Measurements from ENCODE around the gene EPS8L2.

The EPS8L2 gene

DNA sequence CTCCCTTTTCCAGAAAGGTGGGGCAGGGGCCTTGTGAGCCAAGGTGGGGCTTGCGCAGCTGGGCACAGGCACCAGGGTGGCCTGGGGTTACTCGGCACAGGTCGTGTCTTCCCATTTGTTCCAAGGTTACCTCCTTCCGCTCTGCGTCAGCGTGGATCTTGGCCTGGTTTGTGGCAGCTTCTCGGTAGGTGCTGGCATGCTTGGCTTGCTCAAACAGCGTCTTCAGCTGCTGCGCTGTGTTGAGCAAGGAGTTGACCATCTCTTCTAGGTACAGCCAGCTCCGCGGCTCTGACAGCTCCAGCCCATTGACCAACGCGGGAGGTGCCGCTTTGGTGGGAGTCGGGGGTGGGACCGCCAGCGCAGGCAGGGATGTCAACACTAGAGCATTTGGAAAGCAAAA lies 31.6 kb upstream of the EPS8L2 start:
- no peaks in the 10 kb centered on the region for H3K27me3 ChIP-seq (ENCODE audit: insufficient read depth, poor library complexity, severe bottlenecking)
- H3K27ac ChIP-seq (replicated peaks): no peak overlapping the region
- TF ChIP-seq, protein P1, sequence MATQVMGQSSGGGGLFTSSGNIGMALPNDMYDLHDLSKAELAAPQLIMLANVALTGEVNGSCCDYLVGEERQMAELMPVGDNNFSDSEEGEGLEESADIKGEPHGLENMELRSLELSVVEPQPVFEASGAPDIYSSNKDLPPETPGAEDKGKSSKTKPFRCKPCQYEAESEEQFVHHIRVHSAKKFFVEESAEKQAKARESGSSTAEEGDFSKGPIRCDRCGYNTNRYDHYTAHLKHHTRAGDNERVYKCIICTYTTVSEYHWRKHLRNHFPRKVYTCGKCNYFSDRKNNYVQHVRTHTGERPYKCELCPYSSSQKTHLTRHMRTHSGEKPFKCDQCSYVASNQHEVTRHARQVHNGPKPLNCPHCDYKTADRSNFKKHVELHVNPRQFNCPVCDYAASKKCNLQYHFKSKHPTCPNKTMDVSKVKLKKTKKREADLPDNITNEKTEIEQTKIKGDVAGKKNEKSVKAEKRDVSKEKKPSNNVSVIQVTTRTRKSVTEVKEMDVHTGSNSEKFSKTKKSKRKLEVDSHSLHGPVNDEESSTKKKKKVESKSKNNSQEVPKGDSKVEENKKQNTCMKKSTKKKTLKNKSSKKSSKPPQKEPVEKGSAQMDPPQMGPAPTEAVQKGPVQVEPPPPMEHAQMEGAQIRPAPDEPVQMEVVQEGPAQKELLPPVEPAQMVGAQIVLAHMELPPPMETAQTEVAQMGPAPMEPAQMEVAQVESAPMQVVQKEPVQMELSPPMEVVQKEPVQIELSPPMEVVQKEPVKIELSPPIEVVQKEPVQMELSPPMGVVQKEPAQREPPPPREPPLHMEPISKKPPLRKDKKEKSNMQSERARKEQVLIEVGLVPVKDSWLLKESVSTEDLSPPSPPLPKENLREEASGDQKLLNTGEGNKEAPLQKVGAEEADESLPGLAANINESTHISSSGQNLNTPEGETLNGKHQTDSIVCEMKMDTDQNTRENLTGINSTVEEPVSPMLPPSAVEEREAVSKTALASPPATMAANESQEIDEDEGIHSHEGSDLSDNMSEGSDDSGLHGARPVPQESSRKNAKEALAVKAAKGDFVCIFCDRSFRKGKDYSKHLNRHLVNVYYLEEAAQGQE (IDR thresholded peaks at IDR 0.05; ENCODE audit: insufficient replicate concordance, low read depth): no peak
- TF ChIP-seq GABPA (IDR thresholded peaks at IDR 0.05; ENCODE audit: low read depth): no peak
- no peak for TF ChIP-seq SPI1 (IDR thresholded peaks at IDR 0.05; ENCODE audit: borderline replicate concordance, low read depth)
- TF ChIP-seq POLR2AphosphoS5 (IDR thresholded peaks at IDR 0.05; ENCODE audit: low read depth): no peak
- TF ChIP-seq, protein P2, sequence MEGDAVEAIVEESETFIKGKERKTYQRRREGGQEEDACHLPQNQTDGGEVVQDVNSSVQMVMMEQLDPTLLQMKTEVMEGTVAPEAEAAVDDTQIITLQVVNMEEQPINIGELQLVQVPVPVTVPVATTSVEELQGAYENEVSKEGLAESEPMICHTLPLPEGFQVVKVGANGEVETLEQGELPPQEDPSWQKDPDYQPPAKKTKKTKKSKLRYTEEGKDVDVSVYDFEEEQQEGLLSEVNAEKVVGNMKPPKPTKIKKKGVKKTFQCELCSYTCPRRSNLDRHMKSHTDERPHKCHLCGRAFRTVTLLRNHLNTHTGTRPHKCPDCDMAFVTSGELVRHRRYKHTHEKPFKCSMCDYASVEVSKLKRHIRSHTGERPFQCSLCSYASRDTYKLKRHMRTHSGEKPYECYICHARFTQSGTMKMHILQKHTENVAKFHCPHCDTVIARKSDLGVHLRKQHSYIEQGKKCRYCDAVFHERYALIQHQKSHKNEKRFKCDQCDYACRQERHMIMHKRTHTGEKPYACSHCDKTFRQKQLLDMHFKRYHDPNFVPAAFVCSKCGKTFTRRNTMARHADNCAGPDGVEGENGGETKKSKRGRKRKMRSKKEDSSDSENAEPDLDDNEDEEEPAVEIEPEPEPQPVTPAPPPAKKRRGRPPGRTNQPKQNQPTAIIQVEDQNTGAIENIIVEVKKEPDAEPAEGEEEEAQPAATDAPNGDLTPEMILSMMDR (IDR thresholded peaks at IDR 0.05; ENCODE audit: insufficient read depth, low read length): no peak
- DNase-seq (ENCODE audit: low read depth in 1 of 2, low spot score in 1 of 2): no peak
- H3K4me3 ChIP-seq (replicated peaks; ENCODE audit: insufficient read depth, low read length): no peak overlapping the region

DNA sequence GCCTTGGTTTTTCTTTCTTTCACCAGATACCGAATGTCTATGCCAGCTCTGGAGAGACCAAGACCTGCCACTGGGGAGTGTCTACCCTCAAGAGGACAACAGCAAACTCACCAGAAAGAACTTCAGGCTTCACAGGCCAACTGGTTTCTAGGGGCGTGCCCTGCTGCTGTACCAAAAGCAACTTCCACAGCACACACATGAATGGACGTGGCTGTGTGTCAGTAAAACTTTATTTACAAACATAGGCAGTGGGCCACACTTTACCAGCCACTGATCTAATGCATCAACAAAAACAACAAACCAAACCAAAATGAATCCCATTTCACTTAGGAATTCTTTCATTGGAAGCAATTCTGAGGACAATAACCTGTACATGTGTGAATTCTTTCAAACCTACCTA lies 27.7 kb upstream of the EPS8L2 start:
- TF ChIP-seq, protein P2 (IDR thresholded peaks at IDR 0.05; ENCODE audit: insufficient read depth, low read length): no peak
- TF ChIP-seq GABPA (IDR thresholded peaks at IDR 0.05; ENCODE audit: low read depth): no peak
- TF ChIP-seq, protein P1 (IDR thresholded peaks at IDR 0.05; ENCODE audit: insufficient replicate concordance, low read depth): no peak

DNA sequence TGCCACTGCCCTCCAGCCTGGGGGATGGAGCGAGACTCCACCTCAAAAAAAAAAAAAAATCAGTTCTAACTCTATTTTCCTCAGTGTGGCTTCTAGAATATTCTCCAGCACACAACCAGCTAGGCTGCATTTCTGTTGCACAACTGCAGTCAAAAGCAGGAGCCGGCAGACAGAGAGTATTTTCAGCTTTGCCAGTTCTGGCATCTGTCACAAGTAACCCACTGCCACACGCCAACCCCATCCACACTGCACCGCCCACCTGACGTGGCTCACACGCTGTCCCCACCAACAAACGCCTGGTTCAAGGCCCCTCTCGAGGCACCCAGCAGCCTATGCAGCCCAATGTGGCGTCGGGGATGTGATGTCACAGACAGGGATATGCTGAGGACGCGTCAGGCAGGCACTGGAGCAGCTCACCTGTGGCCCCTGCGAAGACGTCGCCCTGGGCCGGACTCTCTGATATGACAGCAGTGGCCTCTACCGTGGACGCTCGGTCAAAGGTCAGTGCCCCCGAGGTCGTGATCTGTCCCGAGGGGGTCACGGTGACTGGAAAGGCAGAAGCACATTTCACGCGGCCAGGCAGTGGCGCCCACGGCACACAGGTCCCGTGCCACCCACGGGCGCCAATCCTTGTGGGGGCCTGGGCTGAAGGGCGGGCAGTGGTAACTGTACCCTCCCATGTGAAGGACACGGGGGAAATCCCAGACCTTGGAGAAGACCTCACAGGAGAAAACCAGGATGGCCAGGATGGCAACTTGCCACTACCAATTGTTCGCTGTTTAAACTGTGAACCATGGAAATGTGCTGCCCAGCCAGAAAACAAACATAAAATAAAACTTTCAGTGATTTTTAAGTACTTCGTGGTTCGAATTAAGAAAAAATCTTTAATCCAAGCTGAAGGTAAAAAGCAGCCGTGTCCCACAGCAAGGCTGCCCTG lies 26.5 kb upstream of the EPS8L2 start:
- H3K4me3 ChIP-seq (replicated peaks; ENCODE audit: insufficient read depth, low read length): no peak overlapping the region
- H3K27ac ChIP-seq (replicated peaks): no peak overlapping the region
- H3K27me3 ChIP-seq (ENCODE audit: insufficient read depth, poor library complexity, severe bottlenecking): no peaks in the 10 kb centered on the region
- DNase-seq (ENCODE audit: low read depth in 1 of 2, low spot score in 1 of 2): no peak
- TF ChIP-seq, protein P1 (IDR thresholded peaks at IDR 0.05; ENCODE audit: insufficient replicate concordance, low read depth): no peak
- TF ChIP-seq POLR2AphosphoS5 (IDR thresholded peaks at IDR 0.05; ENCODE audit: low read depth): no peak
- no peak for TF ChIP-seq SPI1 (IDR thresholded peaks at IDR 0.05; ENCODE audit: borderline replicate concordance, low read depth)
- TF ChIP-seq, protein P2 (IDR thresholded peaks at IDR 0.05; ENCODE audit: insufficient read depth, low read length): no peak
- TF ChIP-seq GABPA (IDR thresholded peaks at IDR 0.05; ENCODE audit: low read depth): no peak

More for the DNA sequence above, 27.7 kb upstream of the EPS8L2 start:
- DNase-seq (ENCODE audit: low read depth in 1 of 2, low spot score in 1 of 2): no peak
- Histone ChIP-seq H3K27ac (replicated peaks) (no peak overlapping the region), H3K4me3 (replicated peaks; ENCODE audit: insufficient read depth, low read length) (no peak overlapping the region), H3K27me3 (ENCODE audit: insufficient read depth, poor library complexity, severe bottlenecking) (no peaks in the 10 kb centered on the region)

Data from HL-60 (cell line).